Bronchial epithelial cell (primary cell): ENCODE data around the gene DNASE2B. TPM values are rescaled to one million over a fixed set of nuclear protein-coding genes. Genes with fewer than 3 reads are reported as not detected.

Experiments
- DNase-seq: peaks from one replicate; pipeline ENCODE4 v3.0.0-alpha.2; 2010; ENCODE audit warnings: low read depth
- FAIRE-seq: peaks from 2 replicates; lab custom pipeline; 2011; peaks lifted over from hg19 to GRCh38; lab: Jason Lieb, UNC
- H3K27me3 ChIP-seq: 2 replicates; pipeline ENCODE4 v1.5.1; 2011; ENCODE audit warnings: low read length; ENCODE audit not compliant: control insufficient read depth, insufficient read depth
- H3K36me3 ChIP-seq: 2 replicates; pipeline ENCODE4 v1.5.1; 2011; ENCODE audit warnings: low read length; ENCODE audit not compliant: control insufficient read depth, insufficient read depth
- H3K4me3 ChIP-seq: 2 replicates; pipeline ENCODE4 v1.5.1; 2011; ENCODE audit warnings: mild to moderate bottlenecking, low read depth, low read length, control low read depth
- CTCF ChIP-seq: IDR thresholded peaks from 2 replicates; pipeline ENCODE4 v1.5.1; 2011; ENCODE audit warnings: mild to moderate bottlenecking, moderate library complexity, low read length, control low read depth, inconsistent platforms; ENCODE audit not compliant: insufficient read depth, severe bottlenecking
- total RNA-seq: library from RNA; depleted of rRNA; stranded (reverse); fragments of >200 nt; gene quantifications from 2 replicates; pipeline ENCODE4 v1.2.1, GENCODE V29; 2014

The DNASE2B gene
- total RNA-seq, 1 donor from 2014 or later, result not detected

DNA sequence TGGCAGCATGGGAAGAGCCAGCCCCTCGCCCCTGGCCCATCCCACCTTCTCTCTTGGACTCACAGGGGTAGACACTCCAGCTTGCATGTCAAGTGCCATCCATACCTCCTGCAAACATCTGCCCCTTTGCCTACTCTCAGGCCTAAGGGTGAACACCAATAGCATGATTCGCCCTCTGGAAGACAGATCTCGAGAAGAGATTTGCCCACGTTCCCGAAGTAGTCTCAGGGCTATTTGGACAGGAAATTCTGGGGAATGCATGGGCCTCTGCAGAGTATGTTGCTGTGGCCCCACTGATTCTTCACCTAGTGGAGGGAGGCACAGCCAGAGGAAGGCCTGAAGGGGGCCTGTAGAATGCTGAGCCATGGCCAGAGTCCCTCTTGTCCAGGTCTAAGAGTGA is 29.8 kb upstream of the DNASE2B start:
- Histone ChIP-seq H3K27me3 (no peaks in the 10 kb centered on the region), H3K4me3 (no peak overlapping the region), H3K36me3 (no peaks in the 10 kb centered on the region)
- no peak for TF ChIP-seq CTCF
- FAIRE-seq (no peak), DNase-seq (no peak)

DNA sequence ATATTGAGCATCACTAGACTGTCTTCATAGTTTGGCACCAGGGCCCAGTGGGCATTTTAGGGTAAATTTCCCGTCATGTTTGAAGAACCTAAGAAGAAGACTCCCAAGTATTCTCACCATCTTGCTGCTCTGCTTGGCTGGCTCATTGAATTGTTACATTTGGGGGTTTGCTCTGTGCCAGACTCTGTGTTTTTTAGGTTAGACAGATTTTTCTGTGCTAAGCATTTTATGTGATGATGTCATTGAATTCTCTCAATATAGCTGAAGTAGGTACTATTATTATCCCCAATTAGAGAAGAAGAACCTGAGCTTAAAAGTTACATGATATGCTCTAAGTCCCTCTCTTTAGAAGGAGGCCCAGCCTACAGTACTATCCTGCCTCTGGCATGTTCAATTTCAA is 28.0 kb upstream of the DNASE2B start:
- TF ChIP-seq CTCF, result no peak
- no peak for FAIRE-seq

GRCh38 chr1:84370831-84371394 is 27.4 kb upstream of the DNASE2B start:
- FAIRE-seq (no peak), DNase-seq (peak; percentile 55)
- Histone ChIP-seq H3K27me3 (no peaks in the 10 kb centered on the region), H3K4me3 (no peak overlapping the region), H3K36me3 (no peaks in the 10 kb centered on the region)
- TF ChIP-seq CTCF, result no peak

More for the DNA sequence above, 28.0 kb upstream of the DNASE2B start:
- Histone ChIP-seq H3K27me3 (no peaks in the 10 kb centered on the region), H3K36me3 (no peaks in the 10 kb centered on the region), H3K4me3 (no peak overlapping the region)
- no peak for DNase-seq

DNA sequence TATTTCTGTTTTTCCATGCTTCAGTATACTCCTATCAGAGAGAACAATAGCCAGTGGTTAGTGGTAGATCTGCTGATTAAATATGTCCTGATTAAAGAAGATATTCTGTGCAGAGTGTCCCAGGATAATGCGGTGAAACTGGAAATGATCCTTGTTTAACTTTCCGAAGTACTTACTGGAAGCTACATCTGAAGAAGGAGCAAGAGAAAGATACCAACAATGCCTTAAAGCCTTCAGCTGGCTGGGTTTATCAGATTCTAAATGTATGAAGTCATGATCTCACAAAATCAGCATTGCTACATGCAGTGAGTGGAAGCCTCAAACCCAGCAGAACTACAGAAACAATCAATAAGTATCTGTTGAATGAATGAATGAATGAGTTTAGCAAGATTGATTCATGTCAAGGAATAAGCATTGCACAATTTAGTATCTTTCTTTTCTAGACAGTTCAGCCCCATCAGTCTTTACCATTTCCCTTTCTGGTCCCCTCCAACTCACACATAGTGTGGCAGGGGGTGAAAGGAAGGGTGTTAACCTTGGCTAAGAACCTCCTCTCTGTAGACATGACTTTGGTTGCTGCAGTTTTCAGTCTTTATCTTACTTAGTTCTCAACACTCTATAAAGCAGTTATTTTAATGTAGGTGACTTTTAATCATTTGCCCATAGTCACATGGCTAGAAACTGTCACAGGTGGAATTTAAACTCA is 24.7 kb upstream of the DNASE2B start:
- H3K4me3 ChIP-seq, result no peak overlapping the region
- TF ChIP-seq CTCF, result no peak
- H3K36me3 ChIP-seq, result no peaks in the 10 kb centered on the region
- DNase-seq (no peak), FAIRE-seq (no peak)
- H3K27me3 ChIP-seq, result no peaks in the 10 kb centered on the region

DNA sequence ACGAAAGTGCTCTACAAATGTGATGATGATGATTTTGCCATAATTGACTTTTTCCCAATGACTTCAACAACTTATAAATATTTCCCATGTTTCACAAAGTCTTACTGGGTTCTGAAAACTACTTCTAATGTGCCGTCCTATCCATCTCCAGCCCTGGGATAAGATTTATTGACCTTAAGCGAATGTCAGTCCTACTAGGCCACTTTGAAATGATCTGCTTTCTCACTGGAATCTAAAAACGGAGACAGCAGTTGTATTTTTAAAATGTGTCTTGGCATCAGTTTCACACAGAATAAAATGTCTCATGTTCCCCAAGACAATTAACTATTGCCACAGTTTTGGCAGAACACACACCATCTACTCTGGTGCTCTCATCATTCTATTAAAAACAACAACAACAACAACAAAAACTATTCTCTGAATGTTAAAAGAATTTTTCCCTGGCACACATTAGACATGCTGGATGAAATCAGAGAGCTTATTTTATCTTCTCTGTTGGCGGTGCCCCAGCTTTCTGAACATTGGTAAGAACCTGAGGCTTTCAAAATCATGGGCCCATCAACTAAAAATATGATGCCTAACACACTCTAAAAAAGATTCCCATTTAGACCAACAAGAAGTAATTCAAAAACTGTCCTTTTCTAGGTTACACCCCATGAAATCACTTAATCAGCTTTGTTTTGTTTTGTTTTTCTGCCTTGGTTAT is 23.1 kb upstream of the DNASE2B start:
- no peak for FAIRE-seq

More for the DNA sequence above, 23.1 kb upstream of the DNASE2B start:
- Histone ChIP-seq H3K4me3 (no peak overlapping the region), H3K27me3 (no peaks in the 10 kb centered on the region), H3K36me3 (no peaks in the 10 kb centered on the region)
- no peak for DNase-seq
- TF ChIP-seq CTCF, result no peak
